HG03135 (cell line): Measurements from ENCODE around the gene CAV1.
"Not testable (repeated sequence)": the region's sequence is repeated elsewhere in the genome, so short reads cannot be mapped to it uniquely, and the experiment has no call there.

Experiments used
- ATAC-seq: cut with Tn5 transposase; IDR thresholded peaks from one replicate; pipeline ENCODE4 v1.9.1; 2021; ENCODE audit warnings: mild to moderate bottlenecking, moderate library complexity; ENCODE audit not compliant: unreplicated experiment

Gene CAV1

GRCh38 chr7:116524609-116525297 is at the start of gene CAV1:
CAV1 (plus strand) TSS chr7:116525036; CDS start chr7:116525063, 27 bp downstream.
- ATAC-seq = no peak

GRCh38 chr7:116477625-116478024 is 47.2 kb upstream of the CAV1 start:
- no peak for ATAC-seq

- no peak for ATAC-seq
Observed at GRCh38 chr7:116478834-116479233, 46.0 kb upstream of the CAV1 start.

GRCh38 chr7:116483271-116483942 is 41.4 kb upstream of the CAV1 start:
- ATAC-seq = no peak

- not testable (repeated sequence) for ATAC-seq
Observed at GRCh38 chr7:116484389-116484788, 40.4 kb upstream of the CAV1 start.

GRCh38 chr7:116487907-116488521 is 36.8 kb upstream of the CAV1 start:
- ATAC-seq = no peak

- no peak for ATAC-seq
Observed at GRCh38 chr7:116490351-116490750, 34.5 kb upstream of the CAV1 start.

GRCh38 chr7:116491887-116492653 is 32.8 kb upstream of the CAV1 start:
- ATAC-seq = no peak

GRCh38 chr7:116492654-116493109 is 32.2 kb upstream of the CAV1 start:
- no peak for ATAC-seq

- no peak for ATAC-seq
Observed at GRCh38 chr7:116493449-116493848, 31.4 kb upstream of the CAV1 start.

- no peak for ATAC-seq
Observed at GRCh38 chr7:116494472-116494871, 30.4 kb upstream of the CAV1 start.

- ATAC-seq = no peak
Observed at GRCh38 chr7:116495736-116496135, 29.1 kb upstream of the CAV1 start.

- no peak for ATAC-seq
Observed at GRCh38 chr7:116496653-116497052, 28.2 kb upstream of the CAV1 start.

GRCh38 chr7:116497708-116498107 is 27.1 kb upstream of the CAV1 start:
- no peak for ATAC-seq

- ATAC-seq = peak; percentile 49
Observed at GRCh38 chr7:116499168-116500077, 25.4 kb upstream of the CAV1 start, which contains the start of gene CAV2. CAV2 (plus strand) TSS chr7:116499738; CDS start chr7:116499782, 44 bp downstream.

GRCh38 chr7:116500078-116500853 is 24.6 kb upstream of the CAV1 start:
- ATAC-seq = peak; percentile 51

- no peak for ATAC-seq
Observed at GRCh38 chr7:116501425-116502167, 23.2 kb upstream of the CAV1 start.

- ATAC-seq = no peak
Observed at GRCh38 chr7:116502201-116503096, 22.4 kb upstream of the CAV1 start.
